Mammary epithelial cell (primary cell): ENCODE measurements around the gene BCAS3.

ENCODE experiments used
- CTCF ChIP-seq, 2 donors: IDR thresholded peaks in 1 of 2; conservative IDR thresholded peaks in 1 of 2; 2 replicates each; pipeline ENCODE4 v1.5.1; 2011 to 2012; ENCODE audit warnings: inconsistent platforms in 2 of 2, low read length in 2 of 2, mild to moderate bottlenecking in 2 of 2, control low read depth in 1 of 2, low read depth in 1 of 2; ENCODE audit not compliant: insufficient read depth in 1 of 2; ENCODE audit errors: extremely low read depth in 1 of 2
- EZH2 ChIP-seq: IDR thresholded peaks from 2 replicates; pipeline ENCODE4 v1.6.1; 2012; ENCODE audit warnings: low read length, inconsistent platforms, borderline replicate concordance

GRCh38 chr17:61047515-61047914, 369.9 kb downstream of the BCAS3 start:
- TF ChIP-seq CTCF (conservative IDR thresholded peaks at IDR 0.05 in 1 of 2, IDR thresholded peaks at IDR 0.05 in 1 of 2; ENCODE audit: extremely low read depth in 1 of 2, insufficient read depth in 1 of 2, low read depth in 1 of 2, low read length in 2 of 2) (no peak), EZH2 (no peak)
